ENCODE measurements around the gene C6orf132. TPM values are rescaled to one million over a fixed set of nuclear protein-coding genes. Genes with fewer than 3 reads are reported as not detected.

Gene C6orf132
- total and polyA plus RNA-seq, 9 of the 15 experiments (the other 6 are each of a cell fraction or from before 2014, with no cell fraction given): 0.06 to 0.35 (median 0.14) TPM

DNA sequence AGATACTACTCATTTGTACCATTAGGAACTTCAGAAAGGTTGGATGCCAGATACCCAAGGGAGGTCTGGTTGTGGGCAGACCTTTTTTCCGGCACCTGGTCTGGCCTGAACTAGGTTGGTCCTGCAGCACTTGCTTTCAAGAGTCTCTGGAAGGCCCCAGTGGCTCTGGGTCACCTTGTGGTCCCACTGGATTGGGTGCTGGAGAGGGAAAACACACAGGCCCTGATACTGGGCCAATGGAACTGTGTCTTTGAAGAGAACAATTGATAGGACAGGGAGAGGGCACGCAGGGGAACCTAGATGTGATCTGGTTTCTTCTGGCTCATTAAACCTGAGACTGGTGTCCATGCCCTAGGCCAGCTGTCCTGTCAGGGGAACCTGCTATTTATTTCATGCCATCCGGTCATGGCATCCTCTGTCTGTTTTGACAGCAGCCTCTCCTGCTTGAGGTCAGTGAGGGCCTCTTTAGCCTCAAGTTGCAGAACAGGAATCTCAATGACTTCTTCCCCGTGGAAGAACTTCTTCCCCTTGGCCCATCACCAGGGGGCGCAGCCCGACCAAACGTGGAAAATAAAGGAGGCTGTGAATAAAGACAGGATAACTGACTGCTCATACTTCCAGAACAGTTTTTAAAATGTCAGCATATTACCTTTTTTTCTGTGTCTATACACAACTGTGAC, 67.1 kb downstream of the C6orf132 start (continued):
- TF ChIP-seq, protein P1, sequence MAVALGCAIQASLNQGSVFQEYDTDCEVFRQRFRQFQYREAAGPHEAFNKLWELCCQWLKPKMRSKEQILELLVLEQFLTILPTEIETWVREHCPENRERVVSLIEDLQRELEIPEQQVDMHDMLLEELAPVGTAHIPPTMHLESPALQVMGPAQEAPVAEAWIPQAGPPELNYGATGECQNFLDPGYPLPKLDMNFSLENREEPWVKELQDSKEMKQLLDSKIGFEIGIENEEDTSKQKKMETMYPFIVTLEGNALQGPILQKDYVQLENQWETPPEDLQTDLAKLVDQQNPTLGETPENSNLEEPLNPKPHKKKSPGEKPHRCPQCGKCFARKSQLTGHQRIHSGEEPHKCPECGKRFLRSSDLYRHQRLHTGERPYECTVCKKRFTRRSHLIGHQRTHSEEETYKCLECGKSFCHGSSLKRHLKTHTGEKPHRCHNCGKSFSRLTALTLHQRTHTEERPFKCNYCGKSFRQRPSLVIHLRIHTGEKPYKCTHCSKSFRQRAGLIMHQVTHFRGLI (CRISPR knock-in tag; IDR thresholded peaks at IDR 0.05): no peak
- TF ChIP-seq RBM17 (IDR thresholded peaks at IDR 0.05; ENCODE audit: borderline replicate concordance, low read depth, low read length): no peak
- TF ChIP-seq TGIF2 (CRISPR knock-in tag; IDR thresholded peaks at IDR 0.05): no peak
- TF ChIP-seq, protein P2, sequence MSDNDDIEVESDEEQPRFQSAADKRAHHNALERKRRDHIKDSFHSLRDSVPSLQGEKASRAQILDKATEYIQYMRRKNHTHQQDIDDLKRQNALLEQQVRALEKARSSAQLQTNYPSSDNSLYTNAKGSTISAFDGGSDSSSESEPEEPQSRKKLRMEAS (CRISPR knock-in tag; IDR thresholded peaks at IDR 0.05): no peak
- no peak for TF ChIP-seq ZNF408 (CRISPR knock-in tag; IDR thresholded peaks at IDR 0.05; ENCODE audit: low read depth)
- TF ChIP-seq MIER1 (IDR thresholded peaks at IDR 0.05; ENCODE audit: low read depth): no peak
- no peak for TF ChIP-seq NCOA1 (IDR thresholded peaks at IDR 0.05; ENCODE audit: low read depth)
- peak; percentile 71 for TF ChIP-seq MAFG (tag; conservative IDR thresholded peaks at IDR 0.05)
- TF ChIP-seq ELF4 (CRISPR knock-in tag; IDR thresholded peaks at IDR 0.05): no peak
- TF ChIP-seq NCOA6 (IDR thresholded peaks at IDR 0.05): no peak
- TF ChIP-seq, protein P3, sequence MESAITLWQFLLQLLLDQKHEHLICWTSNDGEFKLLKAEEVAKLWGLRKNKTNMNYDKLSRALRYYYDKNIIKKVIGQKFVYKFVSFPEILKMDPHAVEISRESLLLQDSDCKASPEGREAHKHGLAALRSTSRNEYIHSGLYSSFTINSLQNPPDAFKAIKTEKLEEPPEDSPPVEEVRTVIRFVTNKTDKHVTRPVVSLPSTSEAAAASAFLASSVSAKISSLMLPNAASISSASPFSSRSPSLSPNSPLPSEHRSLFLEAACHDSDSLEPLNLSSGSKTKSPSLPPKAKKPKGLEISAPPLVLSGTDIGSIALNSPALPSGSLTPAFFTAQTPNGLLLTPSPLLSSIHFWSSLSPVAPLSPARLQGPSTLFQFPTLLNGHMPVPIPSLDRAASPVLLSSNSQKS (CRISPR knock-in tag; IDR thresholded peaks at IDR 0.05): no peak
- TF ChIP-seq MTA3 (IDR thresholded peaks at IDR 0.05; ENCODE audit: borderline replicate concordance): no peak
- no peak for TF ChIP-seq ZNF696 (CRISPR knock-in tag; conservative IDR thresholded peaks at IDR 0.05)
- TF ChIP-seq, protein P4, sequence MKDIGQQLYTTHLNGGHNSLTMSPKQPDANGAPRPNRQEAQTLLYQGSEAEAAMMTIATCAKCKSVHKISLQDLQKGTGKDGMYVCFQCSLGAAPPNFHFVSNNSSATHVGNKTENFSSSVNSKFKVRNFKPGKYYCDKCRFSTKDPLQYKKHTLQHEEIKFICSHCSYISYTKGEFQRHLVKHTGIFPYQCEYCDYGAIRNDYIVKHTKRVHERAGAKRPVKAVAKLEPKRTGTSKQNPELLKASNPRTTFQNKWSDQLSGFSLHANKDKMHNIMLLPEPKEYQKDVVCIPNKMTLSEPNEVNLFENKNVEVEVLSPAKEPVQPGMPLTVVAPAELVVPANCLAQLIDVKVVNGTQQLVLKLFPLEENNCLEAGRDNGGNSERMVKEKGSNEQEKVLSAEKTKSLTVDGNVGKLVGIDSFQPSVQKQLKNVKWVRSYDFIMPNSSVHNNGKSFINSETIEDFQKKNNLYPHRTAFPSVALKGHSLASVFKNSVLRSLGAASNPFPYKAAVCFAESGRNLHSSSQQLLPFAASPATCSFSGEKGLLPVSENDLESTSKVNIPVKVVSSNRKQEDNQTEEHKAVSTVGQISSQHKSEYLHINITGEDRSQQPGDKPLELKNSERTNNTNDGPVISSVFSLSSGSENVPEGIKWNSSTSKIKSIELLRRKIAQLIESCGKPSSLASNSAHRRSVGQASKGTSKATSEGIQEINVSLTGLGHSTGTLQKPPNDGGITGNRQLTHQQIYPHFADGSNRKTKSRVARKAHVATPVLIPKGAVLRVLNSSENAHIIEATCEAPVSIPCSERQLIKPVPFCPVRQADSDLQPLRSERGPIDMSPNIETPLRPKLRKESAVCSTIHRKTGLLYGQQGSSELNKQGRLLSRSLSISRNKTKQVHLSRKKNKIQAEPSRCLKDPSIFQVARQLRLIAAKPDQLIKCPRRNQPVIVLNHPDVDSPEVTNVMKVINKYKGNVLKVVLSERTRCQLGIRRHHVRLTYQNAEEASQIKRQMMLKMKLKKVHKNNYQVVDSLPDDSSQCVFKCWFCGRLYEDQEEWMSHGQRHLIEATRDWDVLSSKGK (CRISPR knock-in tag; IDR thresholded peaks at IDR 0.05): no peak
- TF ChIP-seq ZNF644 (tag; IDR thresholded peaks at IDR 0.05; ENCODE audit: low read depth): no peak
- TF ChIP-seq, protein P5, sequence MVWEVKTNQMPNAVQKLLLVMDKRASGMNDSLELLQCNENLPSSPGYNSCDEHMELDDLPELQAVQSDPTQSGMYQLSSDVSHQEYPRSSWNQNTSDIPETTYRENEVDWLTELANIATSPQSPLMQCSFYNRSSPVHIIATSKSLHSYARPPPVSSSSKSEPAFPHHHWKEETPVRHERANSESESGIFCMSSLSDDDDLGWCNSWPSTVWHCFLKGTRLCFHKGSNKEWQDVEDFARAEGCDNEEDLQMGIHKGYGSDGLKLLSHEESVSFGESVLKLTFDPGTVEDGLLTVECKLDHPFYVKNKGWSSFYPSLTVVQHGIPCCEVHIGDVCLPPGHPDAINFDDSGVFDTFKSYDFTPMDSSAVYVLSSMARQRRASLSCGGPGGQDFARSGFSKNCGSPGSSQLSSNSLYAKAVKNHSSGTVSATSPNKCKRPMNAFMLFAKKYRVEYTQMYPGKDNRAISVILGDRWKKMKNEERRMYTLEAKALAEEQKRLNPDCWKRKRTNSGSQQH (CRISPR knock-in tag; IDR thresholded peaks at IDR 0.05): no peak
- no peak for TF ChIP-seq TCF7 (IDR thresholded peaks at IDR 0.05; ENCODE audit: borderline replicate concordance)
- TF ChIP-seq MYC (IDR thresholded peaks at IDR 0.05; ENCODE audit: low read depth, low read length): no peak
- no peak for TF ChIP-seq MYC (CRISPR knock-in tag; IDR thresholded peaks at IDR 0.05; ENCODE audit: borderline replicate concordance, low read depth)
- TF ChIP-seq ESRRA (IDR thresholded peaks at IDR 0.05; ENCODE audit: borderline replicate concordance, low read depth): no peak
- no peak for TF ChIP-seq ZNF445 (CRISPR knock-in tag; IDR thresholded peaks at IDR 0.05; ENCODE audit: low read depth)

Data from K562 (cell line).